Neural cell (in vitro differentiated cells): ENCODE data around the gene MYOG.

Experiments
- EZH2 ChIP-seq: fragments of 200-600, 300-800 bp; shearing (Covaris generic), sonication (generic); IDR thresholded peaks from 2 replicates; pipeline ENCODE4 v1.6.1; 2014; ENCODE audit warnings: antibody characterized with exemption, low read length, borderline replicate concordance, mild to moderate bottlenecking; ENCODE audit not compliant: insufficient read depth, poor library complexity, severe bottlenecking
- RAD21 ChIP-seq: fragments of 450-650 bp; conservative IDR thresholded peaks from 2 replicates; pipeline ENCODE4 v1.6.1; 2014; ENCODE audit warnings: antibody characterized with exemption, mild to moderate bottlenecking, moderate library complexity
- SMC3 ChIP-seq: fragments of 450-650 bp; conservative IDR thresholded peaks from 2 replicates; pipeline ENCODE4 v1.6.1; 2014; ENCODE audit warnings: antibody characterized with exemption, mild to moderate bottlenecking, moderate library complexity; ENCODE audit not compliant: poor library complexity
- TAF1 ChIP-seq: IDR thresholded peaks from 2 replicates; pipeline ENCODE4 v1.6.1; 2012; ENCODE audit warnings: low read depth
- TF ChIP-seq, protein P1 (sequence below): fragments of 450-650 bp; IDR thresholded peaks from 2 replicates; pipeline ENCODE4 v1.5.1; 2014; ENCODE audit warnings: antibody characterized with exemption, mild to moderate bottlenecking, moderate library complexity; ENCODE audit not compliant: poor library complexity, severe bottlenecking

DNA sequence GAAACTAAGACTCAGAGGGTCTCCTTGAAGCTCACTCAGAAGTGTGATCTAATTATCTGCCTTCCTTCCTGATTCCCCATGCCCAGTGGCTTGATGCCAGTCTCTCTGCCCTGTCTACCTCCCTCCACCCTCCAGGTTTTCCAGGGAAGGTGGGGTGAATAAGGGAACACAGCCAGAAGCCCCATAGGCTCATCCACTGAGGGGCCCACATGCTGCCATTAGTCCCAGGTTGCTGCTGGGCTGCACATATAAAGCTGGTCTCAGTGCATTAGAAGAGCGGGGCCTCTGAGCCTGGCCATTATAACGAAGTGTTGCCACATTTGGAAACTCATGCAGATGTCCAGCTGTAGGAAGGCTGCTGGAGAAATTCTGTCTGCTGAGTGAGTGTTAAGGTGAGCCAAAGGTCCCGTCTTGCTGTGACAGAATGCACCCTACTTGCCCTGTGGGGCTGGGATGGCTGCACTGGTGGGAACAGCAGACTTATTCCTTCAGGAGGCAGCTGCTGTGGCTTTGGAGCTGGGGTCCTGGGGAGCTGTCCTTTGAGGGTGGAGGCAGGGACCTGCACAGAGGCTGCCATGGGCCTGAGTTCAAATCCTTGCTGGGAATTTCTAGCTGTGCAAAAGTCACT is 44.7 kb upstream of the MYOG start:
- TF ChIP-seq SMC3 (no peak), TAF1 (no peak), EZH2 (no peak), RAD21 (no peak)
- TF ChIP-seq, protein P1, sequence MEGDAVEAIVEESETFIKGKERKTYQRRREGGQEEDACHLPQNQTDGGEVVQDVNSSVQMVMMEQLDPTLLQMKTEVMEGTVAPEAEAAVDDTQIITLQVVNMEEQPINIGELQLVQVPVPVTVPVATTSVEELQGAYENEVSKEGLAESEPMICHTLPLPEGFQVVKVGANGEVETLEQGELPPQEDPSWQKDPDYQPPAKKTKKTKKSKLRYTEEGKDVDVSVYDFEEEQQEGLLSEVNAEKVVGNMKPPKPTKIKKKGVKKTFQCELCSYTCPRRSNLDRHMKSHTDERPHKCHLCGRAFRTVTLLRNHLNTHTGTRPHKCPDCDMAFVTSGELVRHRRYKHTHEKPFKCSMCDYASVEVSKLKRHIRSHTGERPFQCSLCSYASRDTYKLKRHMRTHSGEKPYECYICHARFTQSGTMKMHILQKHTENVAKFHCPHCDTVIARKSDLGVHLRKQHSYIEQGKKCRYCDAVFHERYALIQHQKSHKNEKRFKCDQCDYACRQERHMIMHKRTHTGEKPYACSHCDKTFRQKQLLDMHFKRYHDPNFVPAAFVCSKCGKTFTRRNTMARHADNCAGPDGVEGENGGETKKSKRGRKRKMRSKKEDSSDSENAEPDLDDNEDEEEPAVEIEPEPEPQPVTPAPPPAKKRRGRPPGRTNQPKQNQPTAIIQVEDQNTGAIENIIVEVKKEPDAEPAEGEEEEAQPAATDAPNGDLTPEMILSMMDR = no peak
